A673 (cell line): Measurements from ENCODE around the gene BPTF. TPM values are rescaled to one million over a fixed set of nuclear protein-coding genes. Genes with fewer than 3 reads are reported as not detected.
"Not testable (repeated sequence)": the region's sequence is repeated elsewhere in the genome, so short reads cannot be mapped to it uniquely, and the experiment has no call there.

Experiments used
- BruUV-seq: library from RNA; stranded (reverse); fragments of 400-500 nt; replicated peaks from 2 replicates; lab custom pipeline; 2021; lab: Mats Ljungman, UMichigan
- CTCF ChIA-PET: fragments of 300-600 bp; sonication (Branson Sonifier 250); formaldehyde crosslinking; loops from one replicate; lab custom pipeline; 2022; ENCODE audit warnings: antibody characterized with exemption; lab: Charles Lee
- POLR2A ChIA-PET: fragments of 300-600 bp; sonication (Branson Sonifier 250); formaldehyde crosslinking; loops from one replicate; lab custom pipeline; 2022; ENCODE audit warnings: antibody characterized with exemption; ENCODE audit not compliant: low non-redundant PET; lab: Charles Lee
- DNase-seq: peaks from one replicate; pipeline ENCODE4 v3.0.0-alpha.2; 2015; ENCODE audit warnings: low spot score
- H3K27ac ChIP-seq: fragments of 200-600 bp; sonication (generic); 2 replicates; pipeline ENCODE4 v1.5.1; 2016; ENCODE audit warnings: mixed run types, low read depth, mild to moderate bottlenecking, mixed read lengths, antibody characterized with exemption, low read length; ENCODE audit not compliant: poor library complexity, severe bottlenecking
- H3K27me3 ChIP-seq: fragments of 200-600 bp; sonication (generic); replicated peaks from 2 replicates; pipeline ENCODE4 v1.6.1; 2017; ENCODE audit warnings: mixed run types, low read depth, mild to moderate bottlenecking, mixed read lengths, antibody characterized with exemption, low read length; ENCODE audit not compliant: insufficient read depth, poor library complexity
- H3K36me3 ChIP-seq: fragments of 200-600 bp; sonication (generic); 2 replicates; pipeline ENCODE4 v1.6.1; 2016; ENCODE audit warnings: mixed run types, mild to moderate bottlenecking, mixed read lengths, antibody characterized with exemption, low read length; ENCODE audit not compliant: insufficient read depth, poor library complexity, severe bottlenecking
- H3K4me1 ChIP-seq: fragments of 200-600 bp; sonication (generic); 2 replicates; pipeline ENCODE4 v1.6.1; 2017; ENCODE audit warnings: mixed run types, mild to moderate bottlenecking, mixed read lengths, antibody characterized with exemption, low read length; ENCODE audit not compliant: insufficient read depth, poor library complexity, severe bottlenecking
- H3K4me3 ChIP-seq: fragments of 200-600 bp; sonication (generic); 2 replicates; pipeline ENCODE4 v1.5.1; 2016; ENCODE audit warnings: low read depth, mixed run types, mild to moderate bottlenecking, mixed read lengths, low read length; ENCODE audit not compliant: poor library complexity, severe bottlenecking
- H3K9me3 ChIP-seq: fragments of 200-600 bp; sonication (generic); 2 replicates; pipeline ENCODE4 v1.6.1; 2016; ENCODE audit warnings: mixed run types, low read depth, mild to moderate bottlenecking, mixed read lengths, antibody characterized with exemption, low read length; ENCODE audit not compliant: poor library complexity, severe bottlenecking
- CTCF ChIP-seq: fragments of 300-800, 200-600 bp; sonication (generic); conservative IDR thresholded peaks from 2 replicates; pipeline ENCODE4 v1.5.1; 2017; ENCODE audit warnings: low read depth, mild to moderate bottlenecking, antibody characterized with exemption, low read length, moderate library complexity, mixed read lengths
- EZH2 ChIP-seq: fragments of 200-600 bp; sonication (generic); IDR thresholded peaks from 2 replicates; pipeline ENCODE4 v1.6.1; 2017; ENCODE audit warnings: borderline replicate concordance, low read depth, mild to moderate bottlenecking, mixed read lengths, antibody characterized with exemption, low read length; ENCODE audit not compliant: poor library complexity, severe bottlenecking
- intact Hi-C: fragments of 100-400 bp; cut with micrococcal nuclease; formaldehyde crosslinking; loops from one replicate; pipeline ENCODE4 v1.10.0; 2022; ENCODE audit not compliant: unreplicated experiment
- total RNA-seq: library from RNA; stranded (reverse); gene quantifications from 2 replicates; pipeline ENCODE4 v1.2.3, GENCODE V29; 2021

The BPTF gene
- total RNA-seq, 1 experiment from 2014 or later = 108 TPM

- H3K4me1 ChIP-seq = no peaks in the 10 kb centered on the region
- no TSS peak for BruUV-seq
- H3K27ac ChIP-seq = no peak overlapping the region
- no peaks in the 10 kb centered on the region for H3K9me3 ChIP-seq
- intact Hi-C loops = no loop called here
- no peak for TF ChIP-seq EZH2
- no peak for TF ChIP-seq CTCF
- H3K4me3 ChIP-seq = no peak overlapping the region
- CTCF ChIA-PET = no interaction called here
- DNase-seq = no peak
- POLR2A ChIA-PET = no interaction called here
- no peaks in the 10 kb centered on the region for H3K27me3 ChIP-seq
- peaks cover 45% of the 10 kb centered on the region for H3K36me3 ChIP-seq
Measured at GRCh38 chr17:67920212-67920611, 94.9 kb downstream of the BPTF start.

- no peak overlapping the region for H3K4me3 ChIP-seq
- ChIA-PET POLR2A (no interaction called here), CTCF (interaction anchor here (0.6 kb wide), 1 partner anchor 100 kb away, joined by 5 read pairs; no protein-coding TSS in a partner anchor)
- H3K36me3 ChIP-seq = peaks cover 59% of the 10 kb centered on the region
- no peak for TF ChIP-seq EZH2
- TF ChIP-seq CTCF = no peak
- no TSS peak for BruUV-seq
- H3K4me1 ChIP-seq = no peaks in the 10 kb centered on the region
- no peak for DNase-seq
- no peak overlapping the region for H3K27ac ChIP-seq
- H3K27me3 ChIP-seq = no peaks in the 10 kb centered on the region
- H3K9me3 ChIP-seq = no peaks in the 10 kb centered on the region
- intact Hi-C loops = no loop called here
Measured at GRCh38 chr17:67922503-67922902, 97.2 kb downstream of the BPTF start.

- H3K4me1 ChIP-seq, CTCF ChIA-PET, H3K4me3 ChIP-seq, H3K9me3 ChIP-seq, DNase-seq, H3K27me3 ChIP-seq, BruUV-seq, H3K27ac ChIP-seq, POLR2A ChIA-PET, intact Hi-C loops: not testable (repeated sequence)
- H3K36me3 ChIP-seq = peaks cover 86% of the 10 kb centered on the region
Measured at GRCh38 chr17:67928842-67929241, 103.5 kb downstream of the BPTF start.

GRCh38 chr17:67931227-67931626 is 105.9 kb downstream of the BPTF start:
- TF ChIP-seq EZH2 = no peak
- no peak for TF ChIP-seq CTCF
- ChIA-PET CTCF (no interaction called here), POLR2A (interaction anchor here (0.6 kb wide), 1 partner anchor 131 kb away, joined by 4 read pairs; no protein-coding TSS in a partner anchor)
- Histone ChIP-seq H3K4me1 (no peaks in the 10 kb centered on the region), H3K4me3 (no peak overlapping the region), H3K27me3 (no peaks in the 10 kb centered on the region), H3K36me3 (peaks cover 83% of the 10 kb centered on the region), H3K27ac (no peak overlapping the region), H3K9me3 (no peaks in the 10 kb centered on the region)
- intact Hi-C loops = no loop called here
- DNase-seq = no peak
- no TSS peak for BruUV-seq
